Measurements from ENCODE around the gene NAA40.

The NAA40 gene

DNA sequence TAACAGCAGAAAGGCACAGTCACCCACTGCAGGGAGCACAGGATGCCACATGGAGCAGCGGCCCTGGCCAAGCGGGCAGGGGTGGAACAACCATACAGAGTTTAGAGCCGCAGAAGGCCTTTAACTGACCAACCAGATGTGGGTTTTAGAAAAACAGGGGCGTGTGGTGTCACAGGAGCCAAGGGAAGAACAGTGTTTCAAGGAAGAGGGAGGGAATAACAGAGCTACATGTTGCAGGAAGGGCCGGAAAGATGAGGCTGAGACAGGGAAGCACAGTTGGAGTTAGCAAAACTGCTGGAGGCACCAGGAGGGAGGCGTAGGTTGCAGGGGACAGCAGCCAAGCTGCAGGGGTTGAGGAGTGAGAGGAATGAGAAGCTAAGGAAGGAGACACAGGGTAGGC lies 7.8 kb upstream of the NAA40 start:
- no peak for DNase-seq (ENCODE audit: extremely low spot score)
- TF ChIP-seq CTBP1 (IDR thresholded peaks at IDR 0.05; ENCODE audit: borderline replicate concordance) = no peak
- no peak for TF ChIP-seq SP1 (IDR thresholded peaks at IDR 0.05)
- TF ChIP-seq FOXM1 (IDR thresholded peaks at IDR 0.05; ENCODE audit: borderline replicate concordance) = no peak
- no peak for TF ChIP-seq SUZ12 (IDR thresholded peaks at IDR 0.05)
- no peak for TF ChIP-seq LEF1 (IDR thresholded peaks at IDR 0.05; ENCODE audit: borderline replicate concordance)
- no peak for TF ChIP-seq ELF4 (IDR thresholded peaks at IDR 0.05)
- POLR2A ChIA-PET = no interaction called here
- CTCF ChIA-PET = interaction anchor here (0.6 kb wide), 1 partner anchor 10 kb away, joined by 3 read pairs; no protein-coding TSS in a partner anchor

- no peak for TF ChIP-seq ARNT (IDR thresholded peaks at IDR 0.05)
- no peak for TF ChIP-seq ZNF384 (IDR thresholded peaks at IDR 0.05)
- TF ChIP-seq L3MBTL2 (conservative IDR thresholded peaks at IDR 0.05) = no peak
- no peak for TF ChIP-seq SUZ12 (IDR thresholded peaks at IDR 0.05)
- TF ChIP-seq TARDBP (IDR thresholded peaks at IDR 0.05) = no peak
- no peak for TF ChIP-seq SP1 (IDR thresholded peaks at IDR 0.05)
- no peak for TF ChIP-seq LEF1 (IDR thresholded peaks at IDR 0.05; ENCODE audit: borderline replicate concordance)
- TF ChIP-seq ELF4 (IDR thresholded peaks at IDR 0.05) = no peak
- TF ChIP-seq, protein P1, sequence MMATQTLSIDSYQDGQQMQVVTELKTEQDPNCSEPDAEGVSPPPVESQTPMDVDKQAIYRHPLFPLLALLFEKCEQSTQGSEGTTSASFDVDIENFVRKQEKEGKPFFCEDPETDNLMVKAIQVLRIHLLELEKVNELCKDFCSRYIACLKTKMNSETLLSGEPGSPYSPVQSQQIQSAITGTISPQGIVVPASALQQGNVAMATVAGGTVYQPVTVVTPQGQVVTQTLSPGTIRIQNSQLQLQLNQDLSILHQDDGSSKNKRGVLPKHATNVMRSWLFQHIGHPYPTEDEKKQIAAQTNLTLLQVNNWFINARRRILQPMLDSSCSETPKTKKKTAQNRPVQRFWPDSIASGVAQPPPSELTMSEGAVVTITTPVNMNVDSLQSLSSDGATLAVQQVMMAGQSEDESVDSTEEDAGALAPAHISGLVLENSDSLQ (IDR thresholded peaks at IDR 0.05) = no peak
- TF ChIP-seq CTBP1 (IDR thresholded peaks at IDR 0.05; ENCODE audit: borderline replicate concordance) = no peak
- no peak for TF ChIP-seq HDGF (IDR thresholded peaks at IDR 0.05; ENCODE audit: borderline replicate concordance)
- TF ChIP-seq FOXM1 (IDR thresholded peaks at IDR 0.05; ENCODE audit: borderline replicate concordance) = no peak
- TF ChIP-seq BHLHE40 (IDR thresholded peaks at IDR 0.05; ENCODE audit: borderline replicate concordance) = no peak
- no peak for TF ChIP-seq FOXK2 (IDR thresholded peaks at IDR 0.05)
- TF ChIP-seq FOXA1 (IDR thresholded peaks at IDR 0.05) = no peak
- TF ChIP-seq NFRKB (IDR thresholded peaks at IDR 0.05) = no peak
- ChIA-PET POLR2A (no interaction called here), CTCF (no interaction called here)
- no peak for DNase-seq (ENCODE audit: extremely low spot score)
Observed at GRCh38 chr11:63931876-63932275, 6.9 kb upstream of the NAA40 start.

DNA sequence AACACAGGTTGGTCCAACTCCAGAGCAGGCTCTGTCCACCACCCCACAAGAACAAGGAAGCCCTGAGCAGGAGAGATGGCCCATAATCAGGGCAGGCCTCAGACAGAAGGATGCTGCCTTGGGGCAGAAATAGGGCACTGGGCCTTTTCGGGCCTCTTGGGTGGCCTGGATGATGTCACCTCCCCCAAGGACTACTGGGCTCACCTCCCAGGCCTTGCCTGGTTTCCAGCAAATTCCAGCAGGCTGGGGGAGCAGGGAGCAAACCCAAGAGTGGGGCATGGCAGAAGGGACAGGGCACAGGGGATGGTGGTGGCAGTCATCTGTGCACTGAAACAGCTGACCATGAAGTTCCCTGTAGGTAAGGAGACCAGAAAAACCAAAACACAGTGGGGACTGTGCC lies 5.3 kb upstream of the NAA40 start:
- no peak for DNase-seq (ENCODE audit: extremely low spot score)
- TF ChIP-seq ARNT (IDR thresholded peaks at IDR 0.05) = no peak
- no peak for TF ChIP-seq TARDBP (IDR thresholded peaks at IDR 0.05)
- no peak for TF ChIP-seq CTBP1 (IDR thresholded peaks at IDR 0.05; ENCODE audit: borderline replicate concordance)
- TF ChIP-seq NFRKB (IDR thresholded peaks at IDR 0.05) = no peak
- POLR2A ChIA-PET = interaction anchor here (1.1 kb wide), 1 partner anchor 16 kb away, joined by 3 read pairs; the partner anchor contains the start of gene RCOR2
- CTCF ChIA-PET = interaction anchor here (2.0 kb wide), 1 partner anchor 12 kb away, joined by 9 read pairs; no protein-coding TSS in a partner anchor

- no peak for DNase-seq (ENCODE audit: extremely low spot score)
- CTCF ChIA-PET = interaction anchor here (0.6 to 1.0 kb wide), 3 partner anchors 16 to 30 kb away, joined by 3 read pairs; partner anchors contain the start of gene RCOR2
- peak; percentile 74; the same call in 1 of the 2 replicates for TF ChIP-seq L3MBTL2 (conservative IDR thresholded peaks at IDR 0.05)
- no peak for TF ChIP-seq CTBP1 (IDR thresholded peaks at IDR 0.05; ENCODE audit: borderline replicate concordance)
- no peak for TF ChIP-seq HDGF (IDR thresholded peaks at IDR 0.05; ENCODE audit: borderline replicate concordance)
- TF ChIP-seq SP1 (IDR thresholded peaks at IDR 0.05) = no peak
- POLR2A ChIA-PET = interaction anchor here (0.6 to 1.0 kb wide), 3 partner anchors 20 to 212 kb away, joined by 3 to 5 read pairs (median 4); partner anchors contain the start of gene RCOR2
Observed at GRCh38 chr11:63937713-63938478, 906 bp upstream of the NAA40 start.

GRCh38 chr11:63939397-63939891 lies 642 bp downstream of the NAA40 start:
- DNase-seq (ENCODE audit: extremely low spot score) = no peak
- CTCF ChIA-PET = no interaction called here
- POLR2A ChIA-PET = interaction anchor here (1.0 kb wide), 1 partner anchor 22 kb away, joined by 4 read pairs; the partner anchor contains the start of gene RCOR2
- peak; percentile 43 for TF ChIP-seq L3MBTL2 (conservative IDR thresholded peaks at IDR 0.05)
- no peak for TF ChIP-seq BHLHE40 (IDR thresholded peaks at IDR 0.05; ENCODE audit: borderline replicate concordance)
- no peak for TF ChIP-seq SP1 (IDR thresholded peaks at IDR 0.05)
- no peak for TF ChIP-seq HDGF (IDR thresholded peaks at IDR 0.05; ENCODE audit: borderline replicate concordance)

DNA sequence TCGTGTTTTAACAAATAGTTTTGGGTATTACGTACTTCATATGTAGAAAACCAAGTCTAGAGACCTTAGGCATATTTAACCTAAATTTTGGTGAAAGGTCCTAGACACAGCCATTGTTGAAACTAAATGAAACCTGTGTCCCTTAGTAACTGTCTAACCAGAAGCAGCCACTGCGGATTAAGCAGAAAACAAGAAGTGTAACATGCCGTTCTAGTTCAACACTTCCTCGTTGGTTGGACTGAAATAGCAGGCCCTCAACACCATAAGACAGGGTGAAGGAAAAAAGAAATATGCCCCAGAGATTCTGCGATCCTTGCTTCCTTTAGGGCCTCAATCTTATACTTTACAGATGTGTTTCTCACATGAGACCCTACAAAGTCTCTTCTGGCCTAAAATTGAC lies 2.0 kb downstream of the NAA40 start:
- DNase-seq (ENCODE audit: extremely low spot score) = no peak
- CTCF ChIA-PET = no interaction called here
- TF ChIP-seq, protein P1 (IDR thresholded peaks at IDR 0.05) = no peak
- TF ChIP-seq FOXM1 (IDR thresholded peaks at IDR 0.05; ENCODE audit: borderline replicate concordance) (no peak), CTBP1 (IDR thresholded peaks at IDR 0.05; ENCODE audit: borderline replicate concordance) (no peak), TARDBP (IDR thresholded peaks at IDR 0.05) (no peak), SUZ12 (IDR thresholded peaks at IDR 0.05) (no peak), NFRKB (IDR thresholded peaks at IDR 0.05) (no peak), L3MBTL2 (conservative IDR thresholded peaks at IDR 0.05) (no peak), BHLHE40 (IDR thresholded peaks at IDR 0.05; ENCODE audit: borderline replicate concordance) (no peak), ELF4 (IDR thresholded peaks at IDR 0.05) (no peak), FOXK2 (IDR thresholded peaks at IDR 0.05) (no peak), ZNF384 (IDR thresholded peaks at IDR 0.05) (no peak), LEF1 (IDR thresholded peaks at IDR 0.05; ENCODE audit: borderline replicate concordance) (no peak), ARNT (IDR thresholded peaks at IDR 0.05) (no peak), HDGF (IDR thresholded peaks at IDR 0.05; ENCODE audit: borderline replicate concordance) (no peak)
- POLR2A ChIA-PET = no interaction called here

DNA sequence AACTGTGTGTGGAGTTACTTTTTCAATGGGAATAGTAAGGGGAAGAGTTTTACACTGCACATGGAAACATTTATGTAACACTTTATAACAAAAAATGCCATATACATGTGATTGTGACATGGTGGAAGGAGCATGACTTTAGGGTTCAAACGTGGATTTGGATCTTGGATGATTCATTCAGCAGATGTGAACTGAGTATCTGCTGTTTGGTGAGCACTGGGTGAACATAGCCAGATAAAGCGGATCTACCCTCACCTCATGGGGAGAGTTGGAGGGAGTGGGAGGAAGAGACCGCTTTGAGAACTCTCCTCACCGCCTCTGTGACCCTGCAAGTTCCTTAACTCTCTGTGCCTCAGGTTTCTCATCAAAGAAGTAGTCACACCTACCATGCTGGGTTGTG lies 3.1 kb downstream of the NAA40 start:
- ChIA-PET CTCF (interaction anchor here (0.6 kb wide), 1 partner anchor 29 kb away, joined by 9 read pairs; no protein-coding TSS in a partner anchor), POLR2A (no interaction called here)
- TF ChIP-seq LEF1 (IDR thresholded peaks at IDR 0.05; ENCODE audit: borderline replicate concordance) (no peak), FOXA1 (IDR thresholded peaks at IDR 0.05) (no peak), FOXM1 (IDR thresholded peaks at IDR 0.05; ENCODE audit: borderline replicate concordance) (no peak), ELF4 (IDR thresholded peaks at IDR 0.05) (no peak), ZNF384 (IDR thresholded peaks at IDR 0.05) (no peak), BHLHE40 (IDR thresholded peaks at IDR 0.05; ENCODE audit: borderline replicate concordance) (no peak), NFRKB (IDR thresholded peaks at IDR 0.05) (no peak)
- TF ChIP-seq, protein P1 (IDR thresholded peaks at IDR 0.05) = no peak
- no peak for DNase-seq (ENCODE audit: extremely low spot score)

Data from HEK293T (cell line).